ENCODE results near the gene PPP1R10. TPM values are rescaled to one million over a fixed set of nuclear protein-coding genes. Genes with fewer than 3 reads are reported as not detected.

The PPP1R10 gene
- total and polyA plus RNA-seq, 2 of the 13 experiments (the other 11 are each of a cell fraction or from before 2014, with no cell fraction given): 26.3 to 38.4 TPM

GRCh38 chr6:30616811-30617564 lies at the start of gene PPP1R10 (continued):
- no peak for TF ChIP-seq ZNF781 (CRISPR knock-in tag; IDR thresholded peaks at IDR 0.05; ENCODE audit: borderline replicate concordance, not compliant biosample characterization)
- no peak; the same call in 1 of the 2 replicates for TF ChIP-seq MAZ (IDR thresholded peaks at IDR 0.05; ENCODE audit: borderline replicate concordance, low read depth, low read length)
- peak; percentile 65; the same call in 1 of the 2 replicates for TF ChIP-seq MAZ (CRISPR knock-in tag; IDR thresholded peaks at IDR 0.05; ENCODE audit: low read depth)
- TF ChIP-seq SOX5 (CRISPR knock-in tag; IDR thresholded peaks at IDR 0.05; ENCODE audit: borderline replicate concordance): peak; percentile 62; the same call in 1 of the 2 replicates
- no peak for TF ChIP-seq E2F2 (CRISPR knock-in tag; IDR thresholded peaks at IDR 0.05; ENCODE audit: borderline replicate concordance)
- TF ChIP-seq ATF2 (CRISPR knock-in tag; IDR thresholded peaks at IDR 0.05): 0 out of 2 replicates have a peak, but pooled peaks have one; percentile 39
- no peak for TF ChIP-seq ZNF546 (CRISPR knock-in tag; conservative IDR thresholded peaks at IDR 0.05)
- TF ChIP-seq CEBPG (CRISPR knock-in tag; IDR thresholded peaks at IDR 0.05): peak; percentile 41; the same call in 1 of the 2 replicates
- no peak for TF ChIP-seq DMAP1 (CRISPR knock-in tag; IDR thresholded peaks at IDR 0.05)
- no peak for TF ChIP-seq ASH2L (IDR thresholded peaks at IDR 0.05; ENCODE audit: insufficient read length, low read depth, low read length)
- peak; percentile 81 for TF ChIP-seq ZNF414 (CRISPR knock-in tag; IDR thresholded peaks at IDR 0.05)
- TF ChIP-seq NRL (CRISPR knock-in tag; IDR thresholded peaks at IDR 0.05; ENCODE audit: borderline replicate concordance): peak; percentile 51; the same call in 1 of the 2 replicates
- no peak for TF ChIP-seq MXD1 (CRISPR knock-in tag; IDR thresholded peaks at IDR 0.05)
- TF ChIP-seq THAP9 (CRISPR knock-in tag; IDR thresholded peaks at IDR 0.05; ENCODE audit: borderline replicate concordance): peak; percentile 100
- no peak for TF ChIP-seq NR0B2 (CRISPR knock-in tag; IDR thresholded peaks at IDR 0.05)
- 0 out of 2 replicates have a peak, but pooled peaks have one; percentile 28 for TF ChIP-seq ZBTB43 (CRISPR knock-in tag; conservative IDR thresholded peaks at IDR 0.05)
- no peak for TF ChIP-seq DDIT3 (CRISPR knock-in tag; IDR thresholded peaks at IDR 0.05)
